Uterus (tissue), 4 donors: ENCODE data around the gene CLSTN1. TPM values are rescaled to one million over a fixed set of nuclear protein-coding genes. Genes with fewer than 3 reads are reported as not detected.

ENCODE experiments used
- DNase-seq, 2 donors: peaks; one replicate each; pipeline ENCODE4 v3.0.0-alpha.2; 2019 to 2020
- H3K27ac ChIP-seq, 2 donors: fragments of 200-600 bp; sonication (generic); 1 replicate in 1 of 2; 2 replicates in 1 of 2; pipeline ENCODE4 v1.5.1; 2016 to 2018
- H3K27me3 ChIP-seq, 2 donors: fragments of 200-600 bp; sonication (generic); one replicate each; pipeline ENCODE4 v1.5.1; 2018 to 2019; ENCODE audit warnings: control low read depth in 1 of 2
- H3K36me3 ChIP-seq, 2 donors: fragments of 200-600 bp; sonication (generic); one replicate each; pipeline ENCODE4 v1.5.1; 2019; ENCODE audit warnings: control low read depth in 1 of 2
- H3K4me1 ChIP-seq, 2 donors: fragments of 200-600 bp; sonication (generic); one replicate each; pipeline ENCODE4 v1.5.1; 2018 to 2019; ENCODE audit warnings: control low read depth in 1 of 2
- H3K4me3 ChIP-seq, 2 donors: fragments of 200-600 bp; sonication (generic); 1 replicate in 1 of 2; 2 replicates in 1 of 2; pipeline ENCODE4 v1.5.1; 2018 to 2019; ENCODE audit warnings: mild to moderate bottlenecking in 1 of 2
- H3K9me3 ChIP-seq, 2 donors: fragments of 200-600 bp; sonication (generic); one replicate each; pipeline ENCODE4 v1.5.1; 2019; ENCODE audit warnings: control low read depth in 1 of 2
- POLR2A ChIP-seq, 2 donors: fragments of 450-650 bp; IDR thresholded peaks; one replicate each; pipeline ENCODE4 v1.6.1; 2016; ENCODE audit warnings: antibody characterized with exemption in 2 of 2, mild to moderate bottlenecking in 1 of 2, moderate library complexity in 1 of 2
- intact Hi-C: fragments of 100-400 bp; cut with DNase I; formaldehyde crosslinking; loops from one replicate; pipeline ENCODE4 v1.15.1; 2023; ENCODE audit warnings: low total_unique reads
- total RNA-seq, 4 donors: library from RNA; depleted of rRNA in 3 of 4; stranded (reverse); fragments of >200 nt in 3 of 4; gene quantifications; one replicate each; pipeline versions ENCODE4 v1.1.0 to v1.2.4, GENCODE V29; 2014 to 2023
- TF ChIP-seq, protein P1 (sequence below), 4 experiments: fragments of 200-600 bp in 2 of 4; fragments of 450-650 bp in 2 of 4; sonication (generic) in 2 of 4; IDR thresholded peaks; one replicate each; pipeline ENCODE4 v1.5.1; 2016 to 2019; ENCODE audit warnings: antibody characterized with exemption in 4 of 4, mild to moderate bottlenecking in 2 of 4, moderate library complexity in 1 of 4
- donor health status: DM: yes; HTN: yes; CAD: no.

The CLSTN1 gene
- total RNA-seq, 4 donors from 2014 or later: 46.8 to 184 (median 94.0) TPM

DNA sequence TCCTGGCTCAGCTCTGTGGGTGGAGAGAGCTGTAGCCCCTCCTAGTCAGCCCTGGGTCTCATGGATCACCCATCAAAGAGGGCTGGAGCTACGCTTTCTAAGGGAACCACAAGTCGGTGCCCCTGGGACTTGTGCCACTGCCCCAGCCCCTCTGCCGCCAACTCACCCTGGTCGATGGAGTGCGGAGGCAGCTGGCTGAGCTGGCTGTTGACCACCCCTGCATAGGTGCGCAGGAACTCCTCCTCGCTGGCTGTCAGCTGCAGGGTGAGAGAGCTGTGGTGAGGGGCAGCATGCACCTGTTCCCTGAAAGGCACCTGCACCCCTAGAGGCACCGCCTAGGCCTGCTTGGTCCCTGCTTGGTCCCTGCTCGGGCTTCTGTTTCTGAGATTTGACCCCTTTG lies 47.3 kb upstream of the CLSTN1 start:
- TF ChIP-seq POLR2A (IDR thresholded peaks at IDR 0.05): no peak
- TF ChIP-seq, protein P1, sequence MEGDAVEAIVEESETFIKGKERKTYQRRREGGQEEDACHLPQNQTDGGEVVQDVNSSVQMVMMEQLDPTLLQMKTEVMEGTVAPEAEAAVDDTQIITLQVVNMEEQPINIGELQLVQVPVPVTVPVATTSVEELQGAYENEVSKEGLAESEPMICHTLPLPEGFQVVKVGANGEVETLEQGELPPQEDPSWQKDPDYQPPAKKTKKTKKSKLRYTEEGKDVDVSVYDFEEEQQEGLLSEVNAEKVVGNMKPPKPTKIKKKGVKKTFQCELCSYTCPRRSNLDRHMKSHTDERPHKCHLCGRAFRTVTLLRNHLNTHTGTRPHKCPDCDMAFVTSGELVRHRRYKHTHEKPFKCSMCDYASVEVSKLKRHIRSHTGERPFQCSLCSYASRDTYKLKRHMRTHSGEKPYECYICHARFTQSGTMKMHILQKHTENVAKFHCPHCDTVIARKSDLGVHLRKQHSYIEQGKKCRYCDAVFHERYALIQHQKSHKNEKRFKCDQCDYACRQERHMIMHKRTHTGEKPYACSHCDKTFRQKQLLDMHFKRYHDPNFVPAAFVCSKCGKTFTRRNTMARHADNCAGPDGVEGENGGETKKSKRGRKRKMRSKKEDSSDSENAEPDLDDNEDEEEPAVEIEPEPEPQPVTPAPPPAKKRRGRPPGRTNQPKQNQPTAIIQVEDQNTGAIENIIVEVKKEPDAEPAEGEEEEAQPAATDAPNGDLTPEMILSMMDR (IDR thresholded peaks at IDR 0.05): no peak
- Histone ChIP-seq H3K27me3 (no peaks in the 10 kb centered on the region), H3K4me3 (no peak overlapping the region), H3K9me3 (no peaks in the 10 kb centered on the region), H3K27ac (no peak overlapping the region), H3K4me1 (peaks cover 0 to 3% of the 10 kb centered on the region in 2 donors), H3K36me3 (no peaks in the 10 kb centered on the region)
- intact Hi-C loops: no loop called here
- DNase-seq: no peak

DNA sequence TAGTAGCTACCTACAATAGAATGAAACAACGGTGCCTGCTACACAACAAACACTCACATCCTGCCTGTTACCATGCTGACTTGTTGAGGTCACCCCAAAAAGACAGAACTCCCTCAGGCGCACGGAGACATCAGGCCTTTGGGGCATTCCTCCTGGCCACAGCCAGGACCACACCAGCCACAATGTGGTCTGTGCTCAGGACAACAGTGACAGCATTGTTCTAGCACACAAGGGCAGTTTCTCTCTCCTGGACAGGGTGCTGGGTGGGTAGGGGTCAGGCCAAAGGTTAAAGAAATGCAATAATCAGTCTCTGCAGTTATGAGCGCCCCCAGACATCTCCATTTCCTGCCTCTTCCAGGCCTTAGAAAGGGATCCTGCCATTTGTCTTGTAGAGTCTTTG lies 46.8 kb upstream of the CLSTN1 start:
- H3K4me3 ChIP-seq: no peak overlapping the region
- no peak for DNase-seq
- H3K36me3 ChIP-seq: no peaks in the 10 kb centered on the region
- intact Hi-C loops: no loop called here
- TF ChIP-seq, protein P1 (IDR thresholded peaks at IDR 0.05): no peak
- TF ChIP-seq POLR2A (IDR thresholded peaks at IDR 0.05): no peak
- H3K27ac ChIP-seq: no peak overlapping the region
- no peaks in the 10 kb centered on the region for H3K27me3 ChIP-seq
- peaks cover 0 to 3% of the 10 kb centered on the region in 2 donors for H3K4me1 ChIP-seq
- no peaks in the 10 kb centered on the region for H3K9me3 ChIP-seq

DNA sequence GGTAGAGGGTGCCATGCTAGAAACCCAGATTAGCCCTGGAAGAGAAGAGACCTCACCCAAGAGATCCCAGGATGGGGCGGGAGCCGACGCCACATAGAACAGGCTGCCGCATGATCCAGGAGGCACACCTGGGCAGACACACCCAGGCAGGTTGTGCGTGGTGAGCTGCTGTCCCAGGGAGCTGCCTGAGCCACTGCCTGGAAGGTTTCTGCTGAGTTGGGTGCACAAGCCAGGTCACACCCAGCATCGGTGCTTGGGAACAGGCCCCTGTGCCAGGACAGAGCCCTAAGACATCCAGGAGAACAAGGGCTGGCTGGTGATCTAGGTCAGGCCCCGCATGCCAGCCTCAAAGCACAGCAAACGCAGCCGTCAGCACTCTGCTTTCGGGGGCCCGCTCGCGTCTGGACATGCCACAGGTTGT lies 46.1 kb upstream of the CLSTN1 start:
- TF ChIP-seq, protein P1 (IDR thresholded peaks at IDR 0.05): no peak
- no peak for TF ChIP-seq POLR2A (IDR thresholded peaks at IDR 0.05)
- Histone ChIP-seq H3K36me3 (no peaks in the 10 kb centered on the region), H3K27me3 (no peaks in the 10 kb centered on the region), H3K9me3 (no peaks in the 10 kb centered on the region), H3K4me3 (no peak overlapping the region), H3K4me1 (peaks cover 0 to 3% of the 10 kb centered on the region in 2 donors), H3K27ac (no peak overlapping the region)
- intact Hi-C loops: loop anchor here (5.0 to 10.0 kb wide), 3 partner anchors 88 to 245 kb away; no protein-coding TSS in a partner anchor
- no peak for DNase-seq

DNA sequence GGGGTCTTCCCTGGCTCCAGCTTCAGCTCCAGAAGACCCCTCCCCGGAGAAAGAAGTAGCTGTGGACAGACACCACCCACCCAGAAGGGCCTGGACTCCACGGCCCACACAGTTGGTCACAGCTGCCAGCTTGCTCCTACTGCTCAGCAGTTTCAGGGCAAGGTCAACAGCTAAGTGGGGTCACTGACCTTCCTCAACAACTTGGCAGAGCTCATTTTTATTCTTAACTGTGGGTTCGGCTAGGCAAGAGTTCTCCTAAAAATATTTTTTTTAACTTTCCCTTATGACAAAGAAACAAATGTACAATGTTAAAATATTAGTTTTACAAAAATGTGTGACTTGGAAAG lies 44.5 kb upstream of the CLSTN1 start:
- intact Hi-C loops: loop anchor here (5.0 to 10.0 kb wide), 3 partner anchors 86 to 243 kb away; no protein-coding TSS in a partner anchor
- Histone ChIP-seq H3K4me3 (no peak overlapping the region), H3K27ac (no peak overlapping the region), H3K4me1 (peaks cover 0 to 3% of the 10 kb centered on the region in 2 donors), H3K27me3 (no peaks in the 10 kb centered on the region), H3K36me3 (no peaks in the 10 kb centered on the region), H3K9me3 (no peaks in the 10 kb centered on the region)
- no peak for TF ChIP-seq POLR2A (IDR thresholded peaks at IDR 0.05)
- TF ChIP-seq, protein P1 (IDR thresholded peaks at IDR 0.05): no peak
- DNase-seq: no peak

DNA sequence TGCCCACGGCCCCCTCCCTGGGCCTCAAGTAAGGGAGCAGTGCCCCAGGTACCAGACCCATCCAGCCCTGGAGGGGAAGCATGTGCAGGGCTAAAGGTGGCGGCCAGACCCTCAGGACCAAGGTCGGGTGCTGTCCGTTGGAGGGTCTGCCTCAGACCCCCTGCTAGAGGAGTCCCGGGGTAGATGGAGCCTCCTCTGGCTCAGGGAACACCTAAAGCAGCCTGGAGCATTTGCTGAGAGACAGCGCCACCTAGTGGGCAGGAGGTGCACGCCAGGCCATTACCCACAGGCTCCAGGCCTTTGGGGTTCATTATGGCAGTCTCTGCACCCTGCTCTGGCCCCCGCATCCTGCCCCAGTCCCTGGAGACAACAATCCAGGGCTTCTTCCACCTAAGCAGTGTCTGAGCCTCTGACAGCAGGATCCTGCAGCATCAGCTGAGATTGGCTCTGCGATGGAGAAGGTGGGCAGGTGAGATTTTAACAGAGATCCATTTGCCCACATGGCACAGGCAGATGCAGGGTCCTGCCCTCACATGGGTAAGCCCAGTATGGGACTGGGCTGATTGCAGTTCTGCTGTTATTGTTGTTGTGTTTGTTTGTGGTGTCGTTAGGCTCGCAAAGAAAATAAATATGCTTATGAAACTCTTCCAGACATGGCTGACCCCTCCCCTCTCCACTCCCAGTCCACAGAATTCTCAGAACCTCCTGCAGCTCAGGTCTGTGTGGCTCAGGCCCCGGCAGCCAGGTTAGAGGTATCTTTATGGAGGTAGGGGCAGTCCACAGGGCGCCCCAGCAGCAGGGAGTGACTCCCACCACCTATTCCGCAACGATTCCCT lies 43.9 kb upstream of the CLSTN1 start:
- H3K4me3 ChIP-seq: no peak overlapping the region
- DNase-seq: peak; percentile 84 to 85
- H3K9me3 ChIP-seq: no peaks in the 10 kb centered on the region
- peak in 1 of 2 donors; percentile 14 for TF ChIP-seq POLR2A (IDR thresholded peaks at IDR 0.05)
- TF ChIP-seq, protein P1 (IDR thresholded peaks at IDR 0.05): peak; percentile 95 to 98 (median 96)
- intact Hi-C loops: loop anchor here (5.0 to 10.0 kb wide), 3 partner anchors 85 to 243 kb away; no protein-coding TSS in a partner anchor
- no peak overlapping the region for H3K27ac ChIP-seq
- no peaks in the 10 kb centered on the region for H3K27me3 ChIP-seq
- H3K36me3 ChIP-seq: no peaks in the 10 kb centered on the region
- peaks cover 0 to 3% of the 10 kb centered on the region in 2 donors for H3K4me1 ChIP-seq
